ENCODE measurements around the gene AKAP1.

AKAP1 gene, protein sequence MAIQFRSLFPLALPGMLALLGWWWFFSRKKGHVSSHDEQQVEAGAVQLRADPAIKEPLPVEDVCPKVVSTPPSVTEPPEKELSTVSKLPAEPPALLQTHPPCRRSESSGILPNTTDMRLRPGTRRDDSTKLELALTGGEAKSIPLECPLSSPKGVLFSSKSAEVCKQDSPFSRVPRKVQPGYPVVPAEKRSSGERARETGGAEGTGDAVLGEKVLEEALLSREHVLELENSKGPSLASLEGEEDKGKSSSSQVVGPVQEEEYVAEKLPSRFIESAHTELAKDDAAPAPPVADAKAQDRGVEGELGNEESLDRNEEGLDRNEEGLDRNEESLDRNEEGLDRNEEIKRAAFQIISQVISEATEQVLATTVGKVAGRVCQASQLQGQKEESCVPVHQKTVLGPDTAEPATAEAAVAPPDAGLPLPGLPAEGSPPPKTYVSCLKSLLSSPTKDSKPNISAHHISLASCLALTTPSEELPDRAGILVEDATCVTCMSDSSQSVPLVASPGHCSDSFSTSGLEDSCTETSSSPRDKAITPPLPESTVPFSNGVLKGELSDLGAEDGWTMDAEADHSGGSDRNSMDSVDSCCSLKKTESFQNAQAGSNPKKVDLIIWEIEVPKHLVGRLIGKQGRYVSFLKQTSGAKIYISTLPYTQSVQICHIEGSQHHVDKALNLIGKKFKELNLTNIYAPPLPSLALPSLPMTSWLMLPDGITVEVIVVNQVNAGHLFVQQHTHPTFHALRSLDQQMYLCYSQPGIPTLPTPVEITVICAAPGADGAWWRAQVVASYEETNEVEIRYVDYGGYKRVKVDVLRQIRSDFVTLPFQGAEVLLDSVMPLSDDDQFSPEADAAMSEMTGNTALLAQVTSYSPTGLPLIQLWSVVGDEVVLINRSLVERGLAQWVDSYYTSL

DNA sequence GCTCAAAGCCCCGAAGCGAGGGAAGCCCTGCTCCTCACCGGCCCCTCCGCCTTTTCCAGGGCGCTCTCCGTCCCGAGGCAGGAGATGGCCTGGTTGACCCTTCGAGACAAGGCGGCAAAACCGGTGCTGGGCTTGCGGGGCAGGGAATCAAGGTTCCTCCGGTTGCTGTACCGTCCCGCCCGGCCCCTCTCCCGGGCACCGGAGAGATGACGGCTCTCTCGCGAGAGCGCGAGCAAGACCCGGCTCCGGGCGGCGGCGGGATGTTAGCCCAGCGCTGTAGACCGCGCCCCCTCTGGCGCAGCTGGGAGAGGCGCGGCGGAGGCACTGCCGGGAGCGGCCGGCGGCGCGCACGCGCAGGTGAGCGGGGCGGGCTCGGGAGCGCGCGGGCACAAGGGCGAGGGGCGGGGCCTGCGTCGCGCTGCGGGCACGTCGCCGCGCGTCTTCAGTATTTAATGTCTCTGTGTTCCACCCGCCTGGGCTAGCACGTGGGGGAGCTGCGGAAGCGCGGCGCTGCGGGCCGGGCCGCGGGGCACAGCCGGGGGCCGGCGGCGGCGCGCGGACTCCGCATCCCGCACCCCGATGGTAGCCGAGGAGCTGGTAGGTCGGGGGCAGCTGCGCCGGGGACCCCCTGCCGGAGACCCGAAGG, at the start of gene AKAP1:
Gene AKAP1 (plus strand): TSS at position 445 of the 646 bp plus-strand sequence. CDS start 20,219 bp downstream, outside the sequence.
- no peak for DNase-seq (ENCODE audit: low read depth)

DNA sequence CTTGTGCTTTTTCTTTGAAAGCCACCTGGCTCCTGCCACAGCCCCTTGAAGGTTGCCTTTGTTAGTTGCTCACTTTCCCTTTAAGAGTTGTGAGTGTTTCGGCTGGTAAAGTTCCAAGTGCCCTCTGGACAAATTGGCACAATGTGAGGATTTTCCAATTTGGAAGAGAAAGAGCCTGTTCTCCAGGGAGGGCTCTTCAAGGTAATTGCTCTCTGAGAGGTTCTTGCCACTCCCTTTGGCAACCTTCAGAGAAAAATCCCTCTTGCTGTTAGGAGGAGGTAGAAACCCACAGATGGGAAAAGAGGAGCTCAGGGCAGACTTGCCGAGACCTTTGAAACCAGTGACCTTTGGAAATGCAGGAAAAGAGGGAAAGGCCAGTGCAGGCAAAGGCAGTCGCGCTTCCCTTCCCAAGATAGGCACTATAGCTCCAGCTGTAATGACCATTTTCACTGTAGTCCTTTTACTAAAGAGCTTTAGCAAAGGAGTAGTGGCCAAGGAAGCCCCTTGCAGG, 49.0 kb upstream of the AKAP1 start:
- DNase-seq (ENCODE audit: low read depth) = no peak

DNA sequence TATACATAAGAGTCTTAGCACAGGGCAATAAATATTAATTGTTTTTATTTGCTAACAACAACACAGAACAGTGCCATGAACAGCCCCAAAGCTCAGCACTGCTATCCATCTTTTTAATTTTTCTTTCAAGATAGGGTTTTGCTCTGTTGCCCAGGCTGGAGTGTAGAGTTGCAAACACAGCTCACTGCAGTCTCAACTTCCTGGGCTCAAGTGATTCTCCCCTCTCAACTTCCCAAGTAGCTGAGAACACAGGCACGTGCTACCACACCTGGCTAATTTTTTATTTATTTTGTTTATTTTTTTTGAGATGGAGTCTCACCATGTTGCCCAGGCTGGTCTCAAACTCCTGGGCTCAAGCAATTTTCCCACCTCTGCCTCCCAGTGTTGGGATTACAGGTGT, 47.6 kb upstream of the AKAP1 start:
- no peak for DNase-seq (ENCODE audit: low read depth)

DNA sequence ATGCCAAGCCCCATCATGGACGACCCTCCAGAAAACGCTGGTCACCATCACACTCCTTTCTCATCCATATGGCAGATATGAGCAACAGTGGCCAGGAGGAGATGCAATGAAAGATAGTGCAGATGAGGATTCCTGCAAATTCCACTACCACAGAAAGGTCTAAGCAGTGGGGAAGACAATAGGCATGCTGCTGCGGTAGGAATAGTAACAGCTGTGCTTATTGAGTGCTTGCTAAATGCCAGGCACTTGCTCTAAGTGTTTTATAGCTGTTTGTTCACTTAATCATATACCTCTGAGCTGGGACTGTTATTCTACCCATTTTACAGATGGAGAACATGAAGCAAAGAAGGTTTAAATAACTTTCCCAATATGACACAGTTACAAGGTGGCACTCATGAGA, 46.6 kb upstream of the AKAP1 start:
- no peak for DNase-seq (ENCODE audit: low read depth)

DNA sequence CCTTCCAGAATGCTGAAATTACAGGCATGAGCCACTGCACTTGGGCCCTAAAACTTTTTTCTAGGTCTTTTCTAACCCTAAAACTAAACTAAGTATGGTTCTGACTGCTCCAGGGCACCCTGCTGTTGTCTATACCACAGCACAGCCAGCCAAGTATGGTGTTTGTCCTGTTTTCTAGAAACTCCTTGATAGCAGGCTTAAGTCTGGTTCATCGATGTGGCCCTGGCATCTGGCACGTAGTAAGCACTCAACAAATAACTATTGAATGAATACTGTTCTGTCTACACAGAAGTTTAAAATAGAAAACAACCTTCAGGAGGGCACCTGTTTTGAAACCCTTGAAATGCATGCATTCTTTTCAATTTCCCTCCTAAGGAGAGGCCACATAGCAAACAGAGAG, 44.5 kb upstream of the AKAP1 start:
- no peak for DNase-seq (ENCODE audit: low read depth)

DNA sequence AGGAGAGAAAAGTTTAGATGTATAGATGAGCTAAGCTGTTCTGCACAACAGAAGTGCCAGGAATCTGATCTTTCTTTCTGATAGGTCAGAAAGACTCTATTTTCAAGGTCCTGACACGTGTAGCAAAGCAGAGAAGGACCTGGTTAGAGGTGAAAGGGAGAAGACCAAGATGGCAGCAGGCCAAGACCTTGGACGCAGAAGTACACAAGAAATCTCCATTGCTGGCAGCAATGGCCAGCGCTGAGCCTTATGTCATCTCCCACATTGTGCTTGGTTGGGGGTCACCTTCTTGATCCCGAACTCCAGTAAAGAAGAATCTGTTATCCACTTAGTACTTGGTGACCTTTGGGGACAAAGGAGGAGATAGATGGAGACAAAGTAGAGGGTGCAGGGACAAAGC, 41.8 kb upstream of the AKAP1 start:
- DNase-seq (ENCODE audit: low read depth) = no peak

DNA sequence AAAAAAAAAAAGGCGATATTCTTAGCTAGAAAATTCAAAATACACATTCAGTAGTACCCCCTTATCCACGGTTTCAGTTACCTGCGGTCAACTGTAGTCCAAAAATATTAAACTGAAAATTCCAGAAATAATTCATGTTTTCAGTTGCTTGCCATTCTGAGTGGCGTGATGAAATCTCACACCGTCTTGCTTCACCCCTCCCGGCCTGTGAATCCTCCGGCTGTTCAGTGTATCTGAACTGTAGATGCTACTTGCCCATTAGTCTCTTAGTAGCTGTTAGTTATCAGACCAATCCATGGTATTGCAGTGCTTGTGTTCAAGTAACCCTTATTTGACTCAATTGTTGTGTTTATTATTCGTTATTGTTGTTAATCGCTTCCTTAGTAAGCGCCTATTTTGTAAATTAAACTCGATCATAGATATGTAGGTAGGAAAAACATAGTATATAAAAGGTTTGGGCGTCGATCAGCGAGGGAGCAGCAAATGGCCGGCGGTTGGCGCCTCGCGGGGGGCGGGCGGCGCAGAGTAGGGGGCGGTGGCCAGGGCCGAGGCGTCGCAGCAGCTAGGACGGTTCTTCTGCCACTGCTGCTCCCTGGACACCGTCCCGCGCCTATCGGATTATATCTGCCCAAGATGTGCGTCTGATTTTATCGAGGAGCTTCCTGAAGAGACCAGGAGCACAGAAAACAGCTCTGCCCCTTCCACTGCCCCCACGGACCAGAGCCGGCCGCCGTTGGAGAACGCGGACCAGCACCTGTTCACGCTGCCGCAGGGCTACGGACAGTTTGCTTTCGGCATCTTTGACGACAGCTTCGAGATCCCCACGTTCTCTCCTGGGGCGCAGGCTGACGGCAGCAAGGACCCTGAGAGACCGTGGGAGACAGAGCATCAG, 39.8 kb upstream of the AKAP1 start:
- no peak for DNase-seq (ENCODE audit: low read depth)

DNA sequence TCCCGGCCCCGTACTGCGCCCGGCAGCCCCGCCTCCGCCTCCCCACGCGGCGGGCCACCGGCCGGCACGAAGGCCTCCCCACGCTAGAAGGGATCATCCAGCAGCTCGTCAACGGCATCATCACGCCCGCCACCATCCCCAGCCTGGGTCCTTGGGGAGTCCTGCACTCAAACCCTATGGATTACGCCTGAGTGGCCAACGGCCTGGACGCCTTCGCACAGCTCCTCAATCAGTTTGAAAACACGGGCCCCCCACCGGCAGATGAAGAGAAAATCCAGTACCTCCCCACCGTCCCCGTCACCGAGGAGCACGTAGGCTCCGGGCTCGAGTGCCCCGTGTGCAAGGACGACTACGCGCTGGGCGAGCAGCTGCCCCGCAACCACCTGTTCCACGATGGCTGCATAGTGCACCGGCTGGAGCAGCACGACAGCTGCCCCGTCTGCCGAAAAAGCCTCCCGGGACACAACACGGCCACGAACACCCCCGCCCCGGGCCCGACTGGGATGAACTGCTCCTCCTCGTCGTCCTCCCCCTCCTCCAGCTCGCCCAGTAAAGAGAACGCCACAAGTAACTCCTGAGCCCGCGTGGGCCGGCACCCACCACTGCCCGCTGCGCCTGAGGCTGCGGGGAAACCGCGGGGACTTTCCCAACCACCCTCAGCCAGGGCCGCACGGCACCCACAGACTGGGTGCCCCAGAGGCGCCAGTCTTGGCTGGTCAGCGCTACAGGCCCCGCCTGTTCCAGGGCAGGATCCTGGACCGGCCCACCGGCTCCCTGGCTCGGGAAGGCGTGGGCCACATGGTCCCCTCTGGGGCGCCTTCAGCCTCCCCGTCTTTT, 39.0 kb upstream of the AKAP1 start:
- no peak for DNase-seq (ENCODE audit: low read depth)

DNA sequence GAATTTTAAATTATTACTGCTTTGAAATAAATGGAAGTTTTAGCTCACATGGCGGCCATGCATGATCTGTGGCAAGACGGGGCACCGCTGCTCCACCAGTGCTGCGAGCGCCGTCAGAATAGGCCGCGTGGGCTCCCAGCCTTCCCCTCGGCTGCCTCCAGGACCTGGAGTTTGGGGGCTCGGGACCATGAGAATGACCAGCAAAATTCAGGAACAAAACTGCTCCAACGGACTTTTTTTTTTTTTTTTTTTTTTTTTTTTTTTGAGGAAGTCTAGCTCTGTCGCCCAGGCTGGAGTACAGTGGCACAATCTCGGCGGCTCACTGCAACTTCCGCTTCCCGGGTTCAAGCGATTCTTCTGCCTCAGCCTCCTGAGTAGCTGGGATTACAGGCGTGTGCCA, 38.3 kb upstream of the AKAP1 start:
- no peak for DNase-seq (ENCODE audit: low read depth)

DNA sequence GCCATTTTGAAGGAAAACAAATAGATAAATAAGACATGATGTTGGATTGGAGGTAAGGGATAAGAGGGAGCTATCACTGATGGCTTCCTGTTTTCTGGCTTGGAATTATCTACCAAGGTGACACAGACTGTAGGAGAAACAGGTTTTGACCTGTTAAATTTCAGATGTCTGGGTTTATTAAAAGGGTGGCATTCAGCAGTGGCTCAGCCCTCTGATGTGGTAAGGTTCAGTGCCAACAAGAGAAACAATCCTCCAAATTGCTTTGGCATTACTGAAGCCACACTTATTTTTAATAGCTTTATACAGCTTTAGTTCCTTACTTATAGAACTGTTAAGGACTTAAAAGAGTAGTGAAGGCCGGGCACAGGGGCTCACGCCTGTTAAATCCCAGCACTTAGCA, 37.0 kb upstream of the AKAP1 start:
- DNase-seq (ENCODE audit: low read depth) = no peak

DNA sequence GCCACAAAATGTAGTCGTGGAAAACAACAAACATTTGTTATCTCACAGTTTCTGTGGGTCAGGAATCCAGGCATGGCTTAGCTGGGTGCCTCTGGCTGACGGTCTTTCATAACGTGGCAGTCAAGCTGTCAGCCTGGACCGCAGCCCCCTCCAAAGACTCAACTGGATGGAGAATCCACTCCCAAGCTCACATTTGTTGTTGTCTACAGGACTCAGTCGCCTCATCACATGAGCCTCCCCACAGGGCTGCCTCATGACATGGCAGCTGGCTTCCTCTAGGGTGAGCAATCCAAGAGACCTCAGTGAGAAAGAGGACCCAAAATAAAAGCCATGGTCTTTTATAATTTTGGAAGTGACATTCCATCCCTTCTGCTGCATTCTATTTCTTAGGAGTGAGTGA, 34.7 kb upstream of the AKAP1 start:
- DNase-seq (ENCODE audit: low read depth) = no peak

DNA sequence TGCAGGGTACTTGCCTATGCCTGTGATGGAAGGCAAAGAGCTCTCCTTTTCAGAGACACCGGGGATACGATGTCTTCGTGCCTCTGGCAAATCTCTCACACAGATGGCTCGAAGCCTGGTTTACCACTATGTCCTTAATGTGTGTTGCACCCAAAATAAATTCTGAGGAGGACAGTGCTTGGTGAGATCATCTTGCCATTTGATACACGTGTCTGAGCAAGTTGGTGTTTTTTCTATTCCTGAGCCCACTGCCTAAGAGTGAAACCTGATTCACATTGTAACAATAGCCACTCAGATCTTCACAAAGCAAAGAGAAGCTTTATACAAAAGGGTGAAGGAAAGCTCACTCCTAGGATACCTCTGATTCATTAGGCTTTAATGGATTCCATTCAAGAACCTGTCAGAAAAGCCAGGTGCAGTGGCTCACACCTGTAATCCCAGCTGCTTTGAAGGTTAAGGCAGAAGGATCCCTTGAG, 33.1 kb upstream of the AKAP1 start:
- no peak for DNase-seq (ENCODE audit: low read depth)

DNA sequence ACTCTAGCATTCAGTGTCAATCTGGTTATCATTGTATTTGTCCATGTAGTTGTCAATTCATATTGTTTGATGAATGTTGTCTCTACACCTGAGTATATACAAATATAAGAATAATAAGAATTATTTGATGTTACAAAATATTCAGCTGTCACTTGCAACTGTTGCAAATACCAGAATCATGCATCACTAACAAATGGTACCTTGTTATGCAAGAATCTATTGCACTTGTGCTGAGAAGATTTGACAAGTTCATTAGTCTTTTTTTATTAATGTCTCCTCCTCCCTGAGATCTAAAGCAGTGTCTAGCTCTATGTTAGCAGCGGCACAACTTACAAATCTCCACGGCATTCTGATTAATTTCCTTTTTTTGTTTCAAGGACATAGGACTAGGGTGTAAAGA, 22.2 kb upstream of the AKAP1 start:
- no peak for DNase-seq (ENCODE audit: low read depth)

DNA sequence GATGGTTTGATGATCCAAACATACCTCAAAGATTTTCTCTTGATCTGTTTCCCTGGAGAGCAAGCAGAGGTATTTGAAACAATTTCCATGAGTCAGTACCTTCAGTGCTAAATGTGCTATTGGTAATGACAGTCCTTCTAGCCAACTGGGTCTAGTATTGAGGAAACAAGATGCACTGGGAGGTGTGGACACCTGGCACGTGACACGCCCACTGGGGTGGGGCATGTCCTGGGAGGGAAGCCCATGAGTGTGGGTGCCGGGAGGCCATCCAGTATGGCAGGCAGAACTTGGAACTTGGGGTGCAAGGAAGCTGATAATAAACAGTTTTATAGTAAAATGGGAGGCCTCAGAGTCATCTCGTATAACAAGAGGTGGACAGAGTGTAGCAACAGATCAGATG, 17.9 kb upstream of the AKAP1 start:
- no peak for DNase-seq (ENCODE audit: low read depth)

DNA sequence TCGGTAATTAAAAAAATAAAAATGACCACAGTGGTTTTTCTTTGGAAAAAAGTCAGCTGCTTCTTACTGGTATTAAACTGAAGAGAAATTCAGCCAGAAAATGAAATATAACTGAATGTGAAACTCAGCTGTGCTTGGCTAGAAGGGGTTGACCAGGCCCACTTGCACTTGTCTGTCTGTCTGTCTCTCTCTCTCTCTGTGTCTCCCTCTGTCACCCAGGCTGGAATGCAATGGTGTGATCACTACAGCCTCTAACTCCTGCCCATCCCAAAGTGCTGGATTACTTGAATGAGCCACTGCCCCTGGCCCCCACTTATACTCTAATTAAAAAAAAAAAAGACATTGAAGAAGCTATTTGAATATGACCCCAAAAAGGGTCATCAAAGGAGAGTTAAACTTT, 17.3 kb upstream of the AKAP1 start:
- no peak for DNase-seq (ENCODE audit: low read depth)

DNA sequence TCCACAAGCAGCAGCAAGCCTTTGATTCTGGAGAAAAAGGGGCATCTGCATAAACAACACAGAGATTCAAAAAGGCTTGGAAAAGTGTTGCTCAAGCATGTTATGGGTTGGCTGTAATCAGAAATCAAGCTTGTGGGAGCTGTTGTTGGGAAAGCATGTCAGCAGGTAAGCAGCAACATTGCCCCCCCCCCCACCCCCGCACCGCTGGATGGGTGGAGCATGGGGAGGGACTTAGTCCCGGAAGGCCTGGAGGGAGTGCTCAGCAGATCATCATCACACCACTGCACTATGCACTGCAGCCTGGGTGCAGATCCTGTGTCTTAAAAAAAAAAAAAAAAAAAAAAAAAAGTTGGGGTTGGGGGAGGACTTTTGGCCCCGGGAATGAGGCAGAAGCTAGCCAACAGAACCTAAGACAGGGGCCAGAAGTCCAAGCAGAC, 16.8 kb upstream of the AKAP1 start:
- no peak for DNase-seq (ENCODE audit: low read depth)

DNA sequence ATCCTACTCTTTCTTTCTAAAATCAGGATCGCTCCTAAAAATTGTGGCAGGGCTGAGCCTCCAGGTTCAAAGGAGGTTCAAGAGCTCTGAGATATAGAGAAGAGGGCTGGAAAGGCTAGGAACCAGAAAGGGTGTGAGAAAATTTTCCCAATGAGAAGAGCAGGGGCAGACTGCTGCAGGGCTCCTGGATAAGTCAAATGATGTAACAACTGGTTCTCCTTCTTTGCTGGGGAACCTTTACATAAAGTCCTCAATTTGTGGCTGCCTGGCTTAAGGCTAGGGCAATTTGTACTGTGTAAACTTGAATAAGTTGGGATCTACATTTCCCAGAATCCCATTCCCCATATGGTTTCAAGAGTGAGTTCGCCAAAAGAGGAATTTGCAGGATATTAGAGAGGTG, 16.3 kb upstream of the AKAP1 start:
- DNase-seq (ENCODE audit: low read depth) = no peak

DNA sequence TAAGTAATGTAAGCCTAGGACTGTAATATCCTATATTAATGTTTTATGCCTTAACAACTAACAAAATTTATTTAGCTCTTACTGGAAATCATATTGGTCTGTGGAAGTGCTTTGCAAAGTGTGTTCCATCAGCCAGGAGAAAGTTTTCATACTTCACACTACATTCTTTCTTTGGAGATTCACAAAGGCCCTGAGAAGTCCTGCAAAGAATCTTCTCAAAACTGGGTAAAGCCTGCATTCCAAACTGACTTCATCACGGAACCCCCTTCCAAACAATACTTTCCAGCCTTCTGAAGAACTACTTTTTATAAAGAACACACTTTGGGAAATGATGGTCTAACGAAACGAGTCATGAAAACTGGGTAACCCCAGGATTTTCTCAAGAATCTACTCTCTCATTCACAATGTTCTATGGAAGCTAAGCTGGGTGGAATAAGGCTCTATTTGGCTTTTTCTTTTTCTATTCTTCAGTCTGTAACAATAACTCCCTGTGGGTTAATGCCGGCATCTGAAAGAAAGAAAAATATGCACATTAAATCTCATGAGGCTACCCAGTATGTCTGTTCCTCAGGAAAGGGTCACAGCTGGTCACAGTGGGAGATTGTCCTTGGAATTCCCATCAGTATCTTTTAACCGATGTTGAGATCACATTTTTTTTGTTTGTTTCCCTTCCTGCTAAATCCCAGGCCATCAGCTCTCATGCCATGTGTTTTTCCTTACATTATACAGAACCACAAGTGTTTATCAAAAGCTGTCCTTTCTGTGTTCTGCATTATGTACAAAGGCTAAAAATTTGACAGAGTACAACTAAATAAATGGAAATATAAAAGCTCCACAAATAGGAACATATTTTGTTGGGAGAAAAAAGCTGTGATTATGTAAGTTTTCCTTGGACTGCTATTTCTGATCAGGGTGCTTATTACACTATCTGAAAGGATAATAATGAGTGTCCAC, 12.8 kb upstream of the AKAP1 start:
- DNase-seq (ENCODE audit: low read depth) = no peak

DNA sequence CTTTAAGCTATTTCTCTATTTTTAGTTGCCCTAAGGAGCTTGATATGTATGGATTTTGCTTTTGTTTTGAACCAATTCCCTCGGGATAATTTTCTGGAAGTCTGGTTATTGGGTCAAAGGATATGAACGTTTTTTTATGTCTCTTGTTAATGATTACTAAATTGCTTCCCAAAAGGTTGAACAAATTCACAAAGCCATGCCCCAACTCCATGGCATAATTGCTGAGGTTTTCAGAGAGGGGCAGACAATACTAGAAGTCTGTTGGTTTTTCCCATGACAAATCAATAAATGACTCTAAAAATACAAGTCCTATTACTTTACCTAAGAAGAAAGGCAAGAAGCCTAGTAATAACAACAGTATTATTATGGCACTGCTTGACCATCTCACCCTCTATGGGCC, 11.4 kb upstream of the AKAP1 start:
- no peak for DNase-seq (ENCODE audit: low read depth)
